Endothelial cell of hepatic sinusoid (primary cell): ENCODE measurements around the gene AJUBA.
"Not testable (repeated sequence)": the region's sequence is repeated elsewhere in the genome, so short reads cannot be mapped to it uniquely, and the experiment has no call there.

ENCODE experiments used
- in situ Hi-C: cut with HindIII; loops from 2 replicates; pipeline ENCODE4 v1.10.0; 2017; ENCODE audit warnings: low sequenced_read_pairs

The AJUBA gene

GRCh38 chr14:22981090-22981875, 1.1 kb downstream of the AJUBA start:
- in situ Hi-C loops, result no loop called here

GRCh38 chr14:22980672-22981089, 1.7 kb downstream of the AJUBA start:
- in situ Hi-C loops, result no loop called here

GRCh38 chr14:22979748-22980392, 2.5 kb downstream of the AJUBA start:
- in situ Hi-C loops, result loop anchor here (5.0 kb wide), 1 partner anchor 102 kb away; no protein-coding TSS in a partner anchor

GRCh38 chr14:22978981-22979671, 3.2 kb downstream of the AJUBA start:
- in situ Hi-C loops, result loop anchor here (5.0 kb wide), 1 partner anchor 103 kb away; no protein-coding TSS in a partner anchor

- in situ Hi-C loops, result loop anchor here (5.0 kb wide), 1 partner anchor 104 kb away; no protein-coding TSS in a partner anchor
Measured at GRCh38 chr14:22978487-22978837, 3.9 kb downstream of the AJUBA start.

- in situ Hi-C loops, result loop anchor here (5.0 kb wide), 1 partner anchor 104 kb away; no protein-coding TSS in a partner anchor
Measured at GRCh38 chr14:22977684-22978486, 4.5 kb downstream of the AJUBA start.

- in situ Hi-C loops, result loop anchor here (5.0 kb wide), 1 partner anchor 105 kb away; no protein-coding TSS in a partner anchor
Measured at GRCh38 chr14:22977434-22977683, 5.0 kb downstream of the AJUBA start.

- in situ Hi-C loops, result loop anchor here (5.0 kb wide), 1 partner anchor 105 kb away; no protein-coding TSS in a partner anchor
Measured at GRCh38 chr14:22976620-22977433, 5.5 kb downstream of the AJUBA start.

GRCh38 chr14:22974530-22975313, 7.6 kb downstream of the AJUBA start:
- in situ Hi-C loops, result loop anchor here (5.0 kb wide), 1 partner anchor 108 kb away; no protein-coding TSS in a partner anchor

- in situ Hi-C loops, result no loop called here
Measured at GRCh38 chr14:22973217-22974032, 8.9 kb downstream of the AJUBA start.

GRCh38 chr14:22972313-22972930, 9.9 kb downstream of the AJUBA start:
- in situ Hi-C loops, result no loop called here

GRCh38 chr14:22971152-22971551, 11.2 kb downstream of the AJUBA start:
- in situ Hi-C loops, result no loop called here

- in situ Hi-C loops, result no loop called here
Measured at GRCh38 chr14:22966783-22967269, 15.5 kb downstream of the AJUBA start.

GRCh38 chr14:22965916-22966782, 16.2 kb downstream of the AJUBA start:
- in situ Hi-C loops, result not testable (repeated sequence)

GRCh38 chr14:22962061-22962676, 20.2 kb downstream of the AJUBA start:
- in situ Hi-C loops, result no loop called here
